H9 (cell line): ENCODE measurements around the gene KRT12. TPM values are rescaled to one million over a fixed set of nuclear protein-coding genes. Genes with fewer than 3 reads are reported as not detected.

Experiments
- DNase-seq: peaks from one replicate; pipeline ENCODE4 v3.0.0-alpha.2; 2017
- H2AFZ ChIP-seq: one replicate; pipeline ENCODE4 v1.6.1; 2013; ENCODE audit warnings: mild to moderate bottlenecking, low read length, control low read depth, moderate library complexity
- H2AK5ac ChIP-seq: 2 replicates; pipeline ENCODE4 v1.6.1; 2013; ENCODE audit warnings: low read length, control low read depth, mixed read lengths; ENCODE audit not compliant: insufficient read length
- H2BK120ac ChIP-seq: one replicate; pipeline ENCODE4 v1.6.1; 2013; ENCODE audit warnings: low read depth, mild to moderate bottlenecking, low read length, control low read depth, inconsistent platforms; ENCODE audit not compliant: poor library complexity, severe bottlenecking
- H2BK12ac ChIP-seq: 2 replicates; pipeline ENCODE4 v1.6.1; 2013; ENCODE audit warnings: low read length, control low read depth, mixed read lengths, low read depth; ENCODE audit not compliant: insufficient read length
- H2BK15ac ChIP-seq: 2 replicates; pipeline ENCODE4 v1.6.1; 2013; ENCODE audit warnings: low read depth, low read length, control low read depth
- H2BK20ac ChIP-seq: one replicate; pipeline ENCODE4 v1.6.1; 2013; ENCODE audit warnings: low read depth, mild to moderate bottlenecking, low read length, control low read depth, inconsistent platforms; ENCODE audit not compliant: poor library complexity, severe bottlenecking
- H2BK5ac ChIP-seq: 2 replicates; pipeline ENCODE4 v1.6.1; 2013; ENCODE audit warnings: low read length, control low read depth, mixed read lengths; ENCODE audit not compliant: insufficient read length
- H3K14ac ChIP-seq: 2 replicates; pipeline ENCODE4 v1.6.1; 2013; ENCODE audit warnings: low read length, control low read depth; ENCODE audit not compliant: insufficient read depth
- H3K18ac ChIP-seq: 2 replicates; pipeline ENCODE4 v1.6.1; 2013; ENCODE audit warnings: low read depth, mild to moderate bottlenecking, mixed read lengths, low read length, control low read depth; ENCODE audit not compliant: insufficient read length
- H3K23ac ChIP-seq: 2 replicates; pipeline ENCODE4 v1.6.1; 2013; ENCODE audit warnings: low read length, control low read depth, mixed read lengths, low read depth; ENCODE audit not compliant: insufficient read length
- H3K23me2 ChIP-seq: 2 replicates; pipeline ENCODE4 v1.6.1; 2013; ENCODE audit warnings: low read depth, mild to moderate bottlenecking, mixed read lengths, low read length, control low read depth; ENCODE audit not compliant: insufficient read length, poor library complexity, severe bottlenecking
- H3K27ac ChIP-seq: 2 replicates; pipeline ENCODE4 v1.5.1; 2013; ENCODE audit warnings: low read length, control low read depth, mixed read lengths, low read depth; ENCODE audit not compliant: insufficient read length
- H3K27me3 ChIP-seq: 2 replicates; pipeline ENCODE4 v1.6.1; 2013; ENCODE audit warnings: low read length, control low read depth, inconsistent platforms; ENCODE audit not compliant: insufficient read depth
- H3K4ac ChIP-seq: 2 replicates; pipeline ENCODE4 v1.6.1; 2013; ENCODE audit warnings: low read depth, mild to moderate bottlenecking, control low read depth, inconsistent platforms, low read length, moderate library complexity
- H3K4me1 ChIP-seq: 2 replicates; pipeline ENCODE4 v1.6.1; 2013; ENCODE audit warnings: low read length, control low read depth, inconsistent platforms; ENCODE audit not compliant: insufficient read depth
- H3K4me2 ChIP-seq: 2 replicates; pipeline ENCODE4 v1.6.1; 2013; ENCODE audit warnings: low read length, control low read depth, mixed read lengths; ENCODE audit not compliant: insufficient read length, insufficient read depth
- H3K56ac ChIP-seq: 2 replicates; pipeline ENCODE4 v1.6.1; 2013; ENCODE audit warnings: low read depth, mild to moderate bottlenecking, mixed read lengths, low read length, control low read depth; ENCODE audit not compliant: insufficient read length
- H3K79me1 ChIP-seq: 2 replicates; pipeline ENCODE4 v1.6.1; 2013; ENCODE audit warnings: low read depth, mild to moderate bottlenecking, moderate library complexity, low read length, control low read depth, inconsistent platforms; ENCODE audit not compliant: insufficient read depth, poor library complexity, severe bottlenecking
- H3K79me2 ChIP-seq: 2 replicates; pipeline ENCODE4 v1.6.1; 2013; ENCODE audit warnings: low read length, control low read depth, inconsistent platforms; ENCODE audit not compliant: insufficient read depth
- H3K9ac ChIP-seq: 2 replicates; pipeline ENCODE4 v1.6.1; 2013; ENCODE audit warnings: low read length, control low read depth, mixed read lengths; ENCODE audit not compliant: insufficient read length; ENCODE audit errors: extremely low read depth
- H3K9me3 ChIP-seq: one replicate; pipeline ENCODE4 v1.6.1; 2013; ENCODE audit warnings: low read depth, low read length, inconsistent platforms; ENCODE audit not compliant: control insufficient read depth
- H3T11ph ChIP-seq: one replicate; pipeline ENCODE4 v1.6.1; 2013; ENCODE audit warnings: mild to moderate bottlenecking, low read length, control low read depth, inconsistent platforms
- H4K20me1 ChIP-seq: one replicate; pipeline ENCODE4 v1.6.1; 2013; ENCODE audit not compliant: control insufficient read depth, insufficient read length, insufficient read depth
- H4K5ac ChIP-seq: 2 replicates; pipeline ENCODE4 v1.6.1; 2013; ENCODE audit warnings: low read depth, mild to moderate bottlenecking, mixed read lengths, low read length, control low read depth; ENCODE audit not compliant: insufficient read length
- H4K8ac ChIP-seq: replicated peaks from 2 replicates; pipeline ENCODE4 v1.6.1; 2013; ENCODE audit warnings: low read length, control low read depth, mixed read lengths, low read depth; ENCODE audit not compliant: insufficient read length
- H4K91ac ChIP-seq: 2 replicates; pipeline ENCODE4 v1.6.1; 2013; ENCODE audit warnings: low read depth, mild to moderate bottlenecking, moderate library complexity, mixed read lengths, low read length, control low read depth; ENCODE audit not compliant: insufficient read length
- H3K27ac Mint-ChIP-seq, 3 experiments: 2 replicates in 2 of 3; 3 replicates in 1 of 3; pipeline ENCODE4 v1.8.0; 2020 to 2021; ENCODE audit warnings: mixed read lengths in 3 of 3, mild to moderate bottlenecking in 1 of 3, moderate library complexity in 1 of 3
- H3K27me3 Mint-ChIP-seq: 2 replicates; pipeline ENCODE4 v1.8.0; 2021; ENCODE audit warnings: low read depth, mild to moderate bottlenecking, moderate library complexity, mixed read lengths
- H3K36me3 Mint-ChIP-seq, 3 experiments: 2 replicates in 2 of 3; 3 replicates in 1 of 3; pipeline ENCODE4 v1.8.0; 2020 to 2021; ENCODE audit warnings: low read depth in 3 of 3, mixed read lengths in 3 of 3; ENCODE audit not compliant: insufficient read depth in 1 of 3
- H3K4me1 Mint-ChIP-seq, 2 experiments: 2 replicates each; pipeline ENCODE4 v1.8.0; 2020; ENCODE audit warnings: mixed read lengths in 2 of 2
- H3K4me3 Mint-ChIP-seq, 2 experiments: 2 replicates in 1 of 2; 3 replicates in 1 of 2; pipeline ENCODE4 v1.8.0; 2020 to 2021; ENCODE audit warnings: mild to moderate bottlenecking in 2 of 2, mixed read lengths in 2 of 2, moderate library complexity in 1 of 2
- H3K9me3 Mint-ChIP-seq, 2 experiments: 2 replicates in 1 of 2; 3 replicates in 1 of 2; pipeline ENCODE4 v1.8.0; 2020; ENCODE audit warnings: mild to moderate bottlenecking in 2 of 2, mixed read lengths in 2 of 2, moderate library complexity in 1 of 2
- CTCF ChIP-seq: fragments of 200-600 bp; sonication (generic); conservative IDR thresholded peaks from 3 replicates; pipeline ENCODE4 v1.8.0; 2021; ENCODE audit warnings: antibody characterized with exemption, mild to moderate bottlenecking
- WGBS: extraction: QIAGEN DNeasy Blood & Tissue Kit; methylation state at CpG from one replicate; pipeline ENCODE4 v1.1.7; 2013; ENCODE audit warnings: missing lambda C conversion rate, low lambda C conversion rate, mixed read lengths; ENCODE audit not compliant: insufficient read length; ENCODE audit errors: extremely low coverage; 5-methylcytosine and 5-hydroxymethylcytosine counted together
- total RNA-seq: library from RNA; stranded (reverse); gene quantifications from 2 replicates; pipeline ENCODE4 v1.2.1, GENCODE V29; 2021

Gene KRT12
- total RNA-seq, 1 experiment from 2014 or later, result not detected

GRCh38 chr17:40909755-40910154 lies 42.7 kb upstream of the KRT12 start:
- Histone ChIP-seq H3K23me2 (no peaks in the 10 kb centered on the region), H3K9ac (no peak overlapping the region), H2AFZ (no peak overlapping the region), H3K18ac (no peak overlapping the region), H3K14ac (no peak overlapping the region), H3K23ac (no peak overlapping the region), H2BK12ac (no peak overlapping the region), H3K9me3 (no peaks in the 10 kb centered on the region), H3K27ac (no peak overlapping the region), H3K79me1 (no peaks in the 10 kb centered on the region), H2BK120ac (no peak overlapping the region), H2AK5ac (no peak overlapping the region), H3K4me1 (0 out of 2 replicates have a peak, but pooled peaks cover under 1% of the 10 kb centered on the region), H3K4ac (no peak overlapping the region), H3K56ac (no peak overlapping the region), H3K27me3 (no peaks in the 10 kb centered on the region), H4K20me1 (no peaks in the 10 kb centered on the region), H3K79me2 (no peaks in the 10 kb centered on the region), H4K91ac (no peak overlapping the region), H2BK20ac (no peak overlapping the region), H2BK15ac (no peak overlapping the region), H3K4me2 (no peak overlapping the region), H4K8ac (no peak overlapping the region), H2BK5ac (no peak overlapping the region), H3T11ph (no peak overlapping the region), H4K5ac (no peak overlapping the region)
- Mint-ChIP-seq H3K9me3 (no peaks in the 10 kb centered on the region), H3K4me1 (peaks cover 7 to 13% of the 10 kb centered on the region in 2 experiments), H3K27ac (no peak overlapping the region), H3K36me3 (no peaks in the 10 kb centered on the region), H3K27me3 (peaks cover 2% of the 10 kb centered on the region), H3K4me3 (no peak overlapping the region)
- TF ChIP-seq CTCF, result no peak
- WGBS, result no CpG with 5 or more reads among the region's 4 CpGs
- DNase-seq, result no peak
